H1 (cell line): ENCODE data around the gene KCNMA1. TPM values are rescaled to one million over a fixed set of nuclear protein-coding genes. Genes with fewer than 3 reads are reported as not detected.

Experiments
- CTCF ChIA-PET: fragments of 300-600 bp; sonication (Branson Sonifier 250); formaldehyde crosslinking; loops from one replicate; lab custom pipeline; 2021; ENCODE audit not compliant: partially characterized antibody; lab: Charles Lee
- POLR2A ChIA-PET: fragments of 300-600 bp; sonication (Branson Sonifier 250); formaldehyde crosslinking; loops from one replicate; lab custom pipeline; 2021; ENCODE audit warnings: inconsistent platforms; ENCODE audit not compliant: partially characterized antibody; lab: Charles Lee
- DNase-seq, 2 experiments: peaks; one replicate each; pipeline versions ENCODE4 v3.0.0 to v3.0.0-alpha.2; 2010 to 2022; ENCODE audit warnings: low spot score in 2 of 2, low read depth in 1 of 2, mixed read lengths in 1 of 2
- FAIRE-seq: peaks from 2 replicates; lab custom pipeline; 2011; peaks lifted over from hg19 to GRCh38; lab: Jason Lieb, UNC
- H2AFZ ChIP-seq: 2 replicates; pipeline ENCODE4 v1.8.1; 2012; ENCODE audit warnings: low read length, inconsistent platforms
- H2AK5ac ChIP-seq: 2 replicates; pipeline ENCODE4 v1.6.1; 2013; ENCODE audit warnings: low read depth, low read length
- H2BK120ac ChIP-seq: replicated peaks from 2 replicates; pipeline ENCODE3; 2013; ENCODE audit warnings: low read depth, low read length, inconsistent platforms
- H2BK12ac ChIP-seq: 2 replicates; pipeline ENCODE4 v1.6.1; 2013; ENCODE audit warnings: low read depth, low read length
- H2BK15ac ChIP-seq: 2 replicates; pipeline ENCODE4 v1.6.1; 2013; ENCODE audit warnings: low read length
- H2BK20ac ChIP-seq: 2 replicates; pipeline ENCODE4 v1.6.1; 2013; ENCODE audit warnings: low read length
- H2BK5ac ChIP-seq: 2 replicates; pipeline ENCODE4 v1.6.1; 2013; ENCODE audit warnings: low read depth, low read length
- H3K14ac ChIP-seq: 2 replicates; pipeline ENCODE4 v1.6.1; 2013; ENCODE audit warnings: inconsistent platforms; ENCODE audit not compliant: insufficient read length
- H3K18ac ChIP-seq: 2 replicates; pipeline ENCODE4 v1.6.1; 2013; ENCODE audit warnings: low read length; ENCODE audit errors: extremely low read depth
- H3K23ac ChIP-seq: 2 replicates; pipeline ENCODE4 v1.6.1; 2013; ENCODE audit warnings: inconsistent platforms; ENCODE audit not compliant: insufficient read length
- H3K23me2 ChIP-seq: 2 replicates; pipeline ENCODE4 v1.6.1; 2013; ENCODE audit warnings: low read depth, low read length
- H3K27ac ChIP-seq: 2 replicates; pipeline ENCODE4 v1.6.1; 2011; ENCODE audit warnings: low read depth, low read length, inconsistent platforms
- H3K27me3 ChIP-seq, 4 experiments: replicated peaks in 1 of 4; 1 replicate in 1 of 4; 2 replicates in 3 of 4; pipeline versions ENCODE4 v1.6.1 to v1.8.1; 2011 to 2013; ENCODE audit warnings: low read length in 3 of 4, mild to moderate bottlenecking in 3 of 4, inconsistent platforms in 2 of 4, mixed read lengths in 2 of 4, moderate library complexity in 1 of 4; ENCODE audit not compliant: control insufficient read depth in 3 of 4, insufficient read depth in 3 of 4; ENCODE audit errors: extremely low read depth in 1 of 4
- H3K36me3 ChIP-seq, 4 experiments: 2 replicates each; pipeline versions ENCODE4 v1.6.1 to v1.8.1; 2011 to 2013; ENCODE audit warnings: mild to moderate bottlenecking in 4 of 4, low read length in 3 of 4, moderate library complexity in 2 of 4, control low read depth in 1 of 4, inconsistent platforms in 1 of 4; ENCODE audit not compliant: insufficient read depth in 4 of 4, control insufficient read depth in 2 of 4
- H3K4ac ChIP-seq: replicated peaks from 2 replicates; pipeline ENCODE3; 2013; ENCODE audit warnings: low read length, low read depth, mixed read lengths, inconsistent platforms; ENCODE audit not compliant: insufficient read length
- H3K4me1 ChIP-seq, 4 experiments: replicated peaks in 1 of 4; 1 replicate in 1 of 4; 2 replicates in 3 of 4; pipeline versions ENCODE4 v1.6.1 to v1.8.1; 2011 to 2013; ENCODE audit warnings: low read length in 3 of 4, inconsistent platforms in 2 of 4, mixed read lengths in 1 of 4; ENCODE audit not compliant: insufficient read depth in 4 of 4, control insufficient read depth in 3 of 4
- H3K4me2 ChIP-seq, 2 experiments: 2 replicates each; pipeline versions ENCODE4 v1.6.1 to v1.8.1; 2011 to 2013; ENCODE audit warnings: low read depth in 2 of 2, low read length in 2 of 2, control low read depth in 1 of 2, inconsistent platforms in 1 of 2, mild to moderate bottlenecking in 1 of 2; ENCODE audit not compliant: insufficient read depth in 1 of 2
- H3K4me3 ChIP-seq, 4 experiments: fragments of 200-600, 300-600 bp in 1 of 4; sonication (generic), shearing (Covaris generic), sonication (Bioruptor Twin) in 1 of 4; 2 replicates each; pipeline versions ENCODE4 v1.5.1 to v1.8.1; 2011 to 2016; ENCODE audit warnings: low read length in 4 of 4, low read depth in 3 of 4, control low read depth in 2 of 4, inconsistent platforms in 2 of 4, mild to moderate bottlenecking in 2 of 4, mixed read lengths in 1 of 4, moderate library complexity in 1 of 4; ENCODE audit not compliant: insufficient read depth in 2 of 4; ENCODE audit errors: extremely low read depth in 1 of 4
- H3K56ac ChIP-seq: replicated peaks from 2 replicates; pipeline ENCODE3; 2013; ENCODE audit warnings: low read depth, mild to moderate bottlenecking, mixed read lengths, low read length, inconsistent platforms; ENCODE audit not compliant: insufficient read length
- H3K79me1 ChIP-seq: 2 replicates; pipeline ENCODE4 v1.6.1; 2013; ENCODE audit warnings: low read depth, low read length, control low read depth
- H3K79me2 ChIP-seq, 2 experiments: 2 replicates each; pipeline versions ENCODE4 v1.6.1 to v1.8.1; 2012 to 2013; ENCODE audit warnings: low read length in 2 of 2, mild to moderate bottlenecking in 2 of 2, inconsistent platforms in 1 of 2; ENCODE audit not compliant: insufficient read depth in 2 of 2, control insufficient read depth in 1 of 2
- H3K9ac ChIP-seq, 4 experiments: replicated peaks in 1 of 4; 1 replicate in 1 of 4; 2 replicates in 3 of 4; pipeline versions ENCODE4 v1.6.1 to v1.8.1; 2011 to 2013; ENCODE audit warnings: low read depth in 3 of 4, low read length in 3 of 4, control low read depth in 2 of 4, mild to moderate bottlenecking in 2 of 4, moderate library complexity in 2 of 4, inconsistent platforms in 1 of 4; ENCODE audit errors: extremely low read depth in 1 of 4
- H3K9me3 ChIP-seq, 2 experiments: 2 replicates each; pipeline versions ENCODE4 v1.6.1 to v1.8.1; 2012 to 2013; ENCODE audit warnings: mild to moderate bottlenecking in 2 of 2, moderate library complexity in 2 of 2, control low read depth in 1 of 2, inconsistent platforms in 1 of 2, low read depth in 1 of 2, low read length in 1 of 2, mixed read lengths in 1 of 2; ENCODE audit not compliant: insufficient read depth in 2 of 2
- H4K20me1 ChIP-seq, 2 experiments: replicated peaks in 1 of 2; 2 replicates each; pipeline versions ENCODE3 to v1.8.1; 2011 to 2013; ENCODE audit warnings: inconsistent platforms in 2 of 2, low read length in 2 of 2, mild to moderate bottlenecking in 1 of 2; ENCODE audit not compliant: insufficient read depth in 2 of 2, control insufficient read depth in 1 of 2
- H4K5ac ChIP-seq: 2 replicates; pipeline ENCODE4 v1.6.1; 2013; ENCODE audit warnings: low read length, low read depth, mixed read lengths, inconsistent platforms; ENCODE audit not compliant: insufficient read length
- H4K8ac ChIP-seq: 2 replicates; pipeline ENCODE4 v1.8.0; 2013; ENCODE audit warnings: mild to moderate bottlenecking, moderate library complexity, low read length, inconsistent platforms; ENCODE audit not compliant: insufficient read depth; ENCODE audit errors: extremely low read depth
- H4K91ac ChIP-seq: replicated peaks from 2 replicates; pipeline ENCODE3; 2013; ENCODE audit warnings: low read length, mixed read lengths, inconsistent platforms; ENCODE audit not compliant: insufficient read length
- BRCA1 ChIP-seq: IDR thresholded peaks from 2 replicates; pipeline ENCODE4 v1.6.1; 2012; ENCODE audit warnings: low read depth, low read length, improper control_type of control experiment
- E2F6 ChIP-seq: IDR thresholded peaks from 2 replicates; pipeline ENCODE4 v1.6.1; 2012; ENCODE audit warnings: inconsistent platforms
- EGR1 ChIP-seq: IDR thresholded peaks from 2 replicates; pipeline ENCODE4 v1.6.1; 2011; ENCODE audit warnings: low read depth, low read length, borderline replicate concordance
- GTF2F1 ChIP-seq: IDR thresholded peaks from 2 replicates; pipeline ENCODE4 v1.6.1; 2012; ENCODE audit warnings: low read depth, low read length, improper control_type of control experiment, borderline replicate concordance
- JUN ChIP-seq: IDR thresholded peaks from 2 replicates; pipeline ENCODE4 v1.6.1; 2011; ENCODE audit warnings: low read depth, mild to moderate bottlenecking, improper control_type of control experiment, low read length
- KDM4A ChIP-seq: IDR thresholded peaks from one replicate; pipeline ENCODE4 v1.7.1; 2012; ENCODE audit warnings: low read depth, mild to moderate bottlenecking, moderate library complexity, low read length, inconsistent platforms; ENCODE audit not compliant: severe bottlenecking
- RBBP5 ChIP-seq: IDR thresholded peaks from 2 replicates; pipeline ENCODE4 v1.7.1; 2012; ENCODE audit warnings: low read depth, mild to moderate bottlenecking, inconsistent platforms, low read length, moderate library complexity, borderline replicate concordance
- RXRA ChIP-seq: IDR thresholded peaks from 2 replicates; pipeline ENCODE4 v1.6.1; 2011; ENCODE audit warnings: low read depth, mild to moderate bottlenecking, low read length, moderate library complexity; ENCODE audit not compliant: insufficient read depth
- WGBS, 2 experiments: shearing (Covaris generic) in 1 of 2; methylation state at CpG; one replicate each; pipeline versions ENCODE4 v1.1.6 to v1.1.7; 2013 to 2015; ENCODE audit warnings: low lambda C conversion rate in 2 of 2, mixed read lengths in 2 of 2, inconsistent platforms in 1 of 2, low coverage in 1 of 2, missing lambda C conversion rate in 1 of 2; ENCODE audit not compliant: insufficient replicate concordance in 2 of 2, insufficient coverage in 1 of 2, insufficient read length in 1 of 2; ENCODE audit errors: extremely low coverage in 1 of 2, missing lambda C conversion rate in 1 of 2; 5-methylcytosine and 5-hydroxymethylcytosine counted together
- polyA plus RNA-seq, 7 experiments: library from polyadenylated mRNA; depleted of rRNA in 3 of 7; stranded (reverse) in 5 of 7; unstranded in 2 of 7; fragments of >200 nt in 5 of 7; fragments of 200-250 nt in 2 of 7; gene quantifications; 1 replicate in 5 of 7; 2 replicates in 1 of 7; 4 replicates in 1 of 7; pipeline versions ENCODE4 v1.2.1 to v1.2.3, GENCODE V29; 2011 to 2013; ENCODE audit warnings: missing spikeins in 2 of 7, mixed read lengths in 2 of 7
- total RNA-seq: library from RNA; stranded (reverse); fragmentation: NEBNext Ultra II Directional; extraction: Animal tissue kit (Norgen Biotek cat#: 25700); gene quantifications from 2 replicates; pipeline ENCODE4 v1.2.1, GENCODE V29; 2021

KCNMA1 gene
- total and polyA plus RNA-seq, 2 of the 8 experiments (the other 6 are each of a cell fraction or from before 2014, with no cell fraction given), result 10.2 to 11.1 TPM

DNA sequence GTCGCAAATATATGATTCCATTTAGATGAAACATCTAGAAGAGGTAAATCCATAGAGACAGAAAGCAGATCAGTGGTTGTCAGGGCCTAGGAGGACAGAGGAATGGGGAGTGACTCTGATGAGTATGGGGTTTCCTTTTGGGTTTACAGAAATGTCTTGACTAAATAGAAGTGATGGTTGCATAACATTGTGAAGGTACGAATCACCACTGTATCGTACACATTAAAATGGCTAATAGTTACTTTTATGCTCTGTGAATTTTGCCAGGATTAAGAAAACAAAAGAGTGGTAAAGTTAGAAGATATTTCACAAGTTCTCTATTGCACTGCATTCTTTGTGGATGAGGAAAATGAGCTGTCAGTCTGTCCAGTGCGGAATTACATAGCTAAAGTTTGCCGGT is 407.4 kb downstream of the KCNMA1 start:
- H3K23ac ChIP-seq, result no peak overlapping the region
- DNase-seq (no peak), FAIRE-seq (no peak)
- H2BK15ac ChIP-seq, result no peak overlapping the region
- H3K56ac ChIP-seq, result no peak overlapping the region
- H3K79me1 ChIP-seq, result no peaks in the 10 kb centered on the region
- no peaks in the 10 kb centered on the region for H3K23me2 ChIP-seq
- H3K36me3 ChIP-seq, result no peaks in the 10 kb centered on the region
- H2AK5ac ChIP-seq, result no peak overlapping the region
- H2BK20ac ChIP-seq, result no peak overlapping the region
- H2BK5ac ChIP-seq, result no peak overlapping the region
- H3K27ac ChIP-seq, result no peak overlapping the region
- no peak overlapping the region for H3K4me2 ChIP-seq
- H3K79me2 ChIP-seq, result no peaks in the 10 kb centered on the region
- POLR2A ChIA-PET, result no interaction called here
- H3K9ac ChIP-seq, result no peak overlapping the region
- H4K20me1 ChIP-seq, result no peaks in the 10 kb centered on the region
- no peak overlapping the region for H2BK12ac ChIP-seq
- H3K4ac ChIP-seq, result no peak overlapping the region
- no peaks in the 10 kb centered on the region for H3K27me3 ChIP-seq
- H3K18ac ChIP-seq, result no peak overlapping the region
- 90% methylated on average over 5 of the region's 5 CpGs; no CpG with 5 or more reads in 1 of the 2 experiments for WGBS, 2 experiments
- TF ChIP-seq KDM4A (no peak), E2F6 (no peak), BRCA1 (no peak), RXRA (no peak), JUN (no peak), RBBP5 (no peak), GTF2F1 (no peak), EGR1 (no peak)
- H3K14ac ChIP-seq, result no peak overlapping the region
- no peak overlapping the region for H2BK120ac ChIP-seq
- no peak overlapping the region for H4K8ac ChIP-seq
- H3K4me1 ChIP-seq, result no peaks in the 10 kb centered on the region; a peak in 1 of 7 replicates
- H3K9me3 ChIP-seq, result no peaks in the 10 kb centered on the region; a peak in 1 of 4 replicates
- no peak overlapping the region for H4K5ac ChIP-seq
- no peak overlapping the region for H4K91ac ChIP-seq
- H2AFZ ChIP-seq, result no peak overlapping the region
- no peak overlapping the region for H3K4me3 ChIP-seq
- CTCF ChIA-PET, result interaction anchor here (0.9 kb wide), 1 partner anchor 65 kb away, joined by 3 read pairs; no protein-coding TSS in a partner anchor
